ENCODE results near the gene NUP42. TPM values are rescaled to one million over a fixed set of nuclear protein-coding genes. Genes with fewer than 3 reads are reported as not detected.

The NUP42 gene
- total and polyA plus RNA-seq, 2 donors (not counting 1 experiment from before 2014, with no cell fraction given), result 13.1 to 28.2 TPM

- Histone ChIP-seq H3K79me2 (ENCODE audit: control insufficient read depth, insufficient read depth, low read length) (no peaks in the 10 kb centered on the region), H3K9me3 (ENCODE audit: control insufficient read depth, insufficient read depth, low read depth, low read length) (no peaks in the 10 kb centered on the region), H3K4me1 (ENCODE audit: control insufficient read depth, extremely low read depth, insufficient read depth, low read length) (no peaks in the 10 kb centered on the region), H2AFZ (ENCODE audit: low read length) (no peak overlapping the region), H3K4me2 (ENCODE audit: extremely low read depth, insufficient read depth, low read length) (no peak overlapping the region), H3K4me3 (replicated peaks in 1 of 4; ENCODE audit: control extremely low read depth in 1 of 4, insufficient read depth in 1 of 4, low read depth in 3 of 4, low read length in 4 of 4) (no peak overlapping the region), H3K27ac (ENCODE audit: insufficient read depth, low read length) (no peak overlapping the region), H4K20me1 (ENCODE audit: control insufficient read depth, extremely low read depth, insufficient read depth, low read length) (no peaks in the 10 kb centered on the region), H3K36me3 (ENCODE audit: control insufficient read depth, insufficient read depth, low read length) (no peaks in the 10 kb centered on the region), H3K27me3 (ENCODE audit: control insufficient read depth, insufficient read depth, low read length) (no peaks in the 10 kb centered on the region), H3K9ac (ENCODE audit: insufficient read depth, low read length) (no peak overlapping the region)
- DNase-seq (ENCODE audit: low read depth in 2 of 2), result no peak
- no peak for TF ChIP-seq EZH2 (IDR thresholded peaks at IDR 0.05; ENCODE audit: low read length, missing control alignments)
- TF ChIP-seq CTCF (conservative IDR thresholded peaks at IDR 0.05 in 1 of 2, IDR thresholded peaks at IDR 0.05 in 1 of 2; ENCODE audit: low read depth in 1 of 2, low read length in 2 of 2), result no peak
Observed at GRCh38 chr7:23237000-23237399, 55.2 kb downstream of the NUP42 start.

DNA sequence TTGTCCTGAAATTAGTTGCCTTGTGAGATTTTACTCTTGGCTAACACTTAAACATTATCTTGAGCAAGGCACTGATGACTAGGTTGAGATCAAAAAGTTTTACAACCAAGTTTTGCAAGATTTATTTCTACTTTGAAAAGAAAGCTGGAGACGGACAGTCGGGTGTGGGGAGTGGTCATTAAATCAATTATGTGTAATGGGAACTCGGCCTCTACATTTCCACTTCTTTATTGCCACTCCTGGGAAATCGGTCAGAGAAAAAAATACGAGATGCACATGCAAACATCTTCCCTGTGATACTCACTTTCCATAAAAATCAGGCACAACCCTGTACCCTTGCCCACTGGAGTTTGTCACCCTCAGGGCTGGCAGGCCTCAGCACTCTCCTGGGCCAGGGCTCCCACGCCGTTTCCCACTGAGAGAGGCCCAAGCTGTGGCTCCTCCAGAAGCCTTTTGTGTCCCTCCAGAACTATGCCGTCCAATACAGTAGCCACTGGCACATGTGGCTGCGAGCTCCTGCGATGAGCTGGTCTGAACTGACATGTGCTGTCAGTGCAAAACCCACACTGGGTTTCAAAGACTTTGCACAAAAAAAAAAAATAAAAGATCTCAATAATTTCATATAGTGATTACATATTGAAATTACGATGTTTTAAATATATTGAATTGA is 57.3 kb downstream of the NUP42 start:
- Histone ChIP-seq H3K9me3 (ENCODE audit: control insufficient read depth, insufficient read depth, low read depth, low read length) (no peaks in the 10 kb centered on the region), H4K20me1 (ENCODE audit: control insufficient read depth, extremely low read depth, insufficient read depth, low read length) (no peaks in the 10 kb centered on the region), H3K27me3 (ENCODE audit: control insufficient read depth, insufficient read depth, low read length) (no peaks in the 10 kb centered on the region), H2AFZ (ENCODE audit: low read length) (no peak overlapping the region), H3K27ac (ENCODE audit: insufficient read depth, low read length) (no peak overlapping the region), H3K4me1 (ENCODE audit: control insufficient read depth, extremely low read depth, insufficient read depth, low read length) (no peaks in the 10 kb centered on the region), H3K36me3 (ENCODE audit: control insufficient read depth, insufficient read depth, low read length) (no peaks in the 10 kb centered on the region), H3K9ac (ENCODE audit: insufficient read depth, low read length) (no peak overlapping the region), H3K79me2 (ENCODE audit: control insufficient read depth, insufficient read depth, low read length) (no peaks in the 10 kb centered on the region), H3K4me3 (replicated peaks in 1 of 4; ENCODE audit: control extremely low read depth in 1 of 4, insufficient read depth in 1 of 4, low read depth in 3 of 4, low read length in 4 of 4) (no peak overlapping the region), H3K4me2 (ENCODE audit: extremely low read depth, insufficient read depth, low read length) (no peak overlapping the region)
- TF ChIP-seq EZH2 (IDR thresholded peaks at IDR 0.05; ENCODE audit: low read length, missing control alignments) (no peak), CTCF (conservative IDR thresholded peaks at IDR 0.05 in 1 of 2, IDR thresholded peaks at IDR 0.05 in 1 of 2; ENCODE audit: low read depth in 1 of 2, low read length in 2 of 2) (no peak)
- DNase-seq (ENCODE audit: low read depth in 2 of 2), result no peak

DNA sequence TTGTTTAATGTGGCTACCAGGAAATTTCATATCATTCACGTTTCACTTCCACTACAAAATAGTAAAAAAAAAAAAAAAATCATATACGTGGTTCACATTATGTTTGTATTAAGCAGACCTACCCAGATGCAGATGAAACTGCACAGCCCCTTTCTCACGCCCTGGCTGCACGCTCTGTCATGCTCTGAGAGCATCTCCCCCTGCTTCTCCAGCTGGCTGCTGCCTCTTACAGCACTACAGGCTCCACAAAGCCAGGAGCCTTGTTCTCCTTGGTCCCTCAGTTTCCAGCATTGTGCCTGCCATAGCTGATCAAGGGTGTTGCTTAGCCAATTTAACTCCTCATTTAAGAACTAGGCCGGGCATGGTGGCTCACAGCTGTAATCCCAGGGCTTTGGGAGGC is 57.9 kb downstream of the NUP42 start:
- DNase-seq (ENCODE audit: low read depth in 2 of 2), result no peak
- Histone ChIP-seq H3K27ac (ENCODE audit: insufficient read depth, low read length) (no peak overlapping the region), H3K36me3 (ENCODE audit: control insufficient read depth, insufficient read depth, low read length) (no peaks in the 10 kb centered on the region), H3K4me3 (replicated peaks in 1 of 4; ENCODE audit: control extremely low read depth in 1 of 4, insufficient read depth in 1 of 4, low read depth in 3 of 4, low read length in 4 of 4) (no peak overlapping the region), H2AFZ (ENCODE audit: low read length) (no peak overlapping the region), H3K79me2 (ENCODE audit: control insufficient read depth, insufficient read depth, low read length) (no peaks in the 10 kb centered on the region), H3K4me1 (ENCODE audit: control insufficient read depth, extremely low read depth, insufficient read depth, low read length) (no peaks in the 10 kb centered on the region), H3K9me3 (ENCODE audit: control insufficient read depth, insufficient read depth, low read depth, low read length) (no peaks in the 10 kb centered on the region), H3K4me2 (ENCODE audit: extremely low read depth, insufficient read depth, low read length) (no peak overlapping the region), H3K9ac (ENCODE audit: insufficient read depth, low read length) (no peak overlapping the region), H4K20me1 (ENCODE audit: control insufficient read depth, extremely low read depth, insufficient read depth, low read length) (no peaks in the 10 kb centered on the region), H3K27me3 (ENCODE audit: control insufficient read depth, insufficient read depth, low read length) (no peaks in the 10 kb centered on the region)
- TF ChIP-seq EZH2 (IDR thresholded peaks at IDR 0.05; ENCODE audit: low read length, missing control alignments) (no peak), CTCF (conservative IDR thresholded peaks at IDR 0.05 in 1 of 2, IDR thresholded peaks at IDR 0.05 in 1 of 2; ENCODE audit: low read depth in 1 of 2, low read length in 2 of 2) (no peak)

All from fibroblast of lung (primary cell).